Cardiac muscle cell (in vitro differentiated cells and primary cell): Measurements from ENCODE around the gene ARMC3. TPM values are rescaled to one million over a fixed set of nuclear protein-coding genes. Genes with fewer than 3 reads are reported as not detected.
A peak's percentile ranks its signal among the peaks of the same experiment; 100 is the strongest.
"Not testable (repeated sequence)": the region's sequence is repeated elsewhere in the genome, so short reads cannot be mapped to it uniquely, and the experiment has no call there.

Source experiments
- DNase-seq, 2 donors: peaks; one replicate each; pipeline versions ENCODE4 v3.0.0 to v3.0.0-alpha.2; 2010 to 2017; ENCODE audit warnings: low read depth in 1 of 2, low spot score in 1 of 2
- H3K27ac ChIP-seq: fragments of 200-600 bp; sonication (generic); 2 replicates; pipeline ENCODE4 v1.5.1; 2016
- H3K27me3 ChIP-seq: fragments of 200-600 bp; sonication (generic); 2 replicates; pipeline ENCODE4 v1.6.0; 2016; ENCODE audit warnings: control low read depth
- H3K36me3 ChIP-seq: fragments of 200-600 bp; sonication (generic); 2 replicates; pipeline ENCODE4 v1.5.1; 2016; ENCODE audit warnings: control low read depth
- H3K4me1 ChIP-seq: fragments of 200-600 bp; sonication (generic); 2 replicates; pipeline ENCODE4 v1.8.1; 2017; ENCODE audit warnings: low read depth, mild to moderate bottlenecking, mixed run types
- H3K4me3 ChIP-seq: fragments of 200-600 bp; sonication (generic); 2 replicates; pipeline ENCODE4 v1.5.1; 2016; ENCODE audit warnings: mild to moderate bottlenecking
- H3K9me3 ChIP-seq: fragments of 200-600 bp; sonication (generic); 2 replicates; pipeline ENCODE4 v1.5.1; 2017; ENCODE audit warnings: low read depth, mild to moderate bottlenecking, control low read depth
- CTCF ChIP-seq: IDR thresholded peaks from 2 replicates; pipeline ENCODE4 v1.5.1; 2012; ENCODE audit warnings: low read depth, mild to moderate bottlenecking, low read length
- polyA plus RNA-seq: library from polyadenylated mRNA; unstranded; fragments of >200 nt; fragmentation: Nextera tagmentation; extraction: Ambion mirVana; gene quantifications from 2 replicates; pipeline ENCODE4 v1.2.1, GENCODE V29; 2016
- total RNA-seq: library from RNA; depleted of rRNA; stranded (reverse); fragments of >200 nt; gene quantifications from 2 replicates; pipeline ENCODE4 v1.2.3, GENCODE V29; 2016

Gene ARMC3
- total and polyA plus RNA-seq, 2 experiments from 2014 or later = not detected

DNA sequence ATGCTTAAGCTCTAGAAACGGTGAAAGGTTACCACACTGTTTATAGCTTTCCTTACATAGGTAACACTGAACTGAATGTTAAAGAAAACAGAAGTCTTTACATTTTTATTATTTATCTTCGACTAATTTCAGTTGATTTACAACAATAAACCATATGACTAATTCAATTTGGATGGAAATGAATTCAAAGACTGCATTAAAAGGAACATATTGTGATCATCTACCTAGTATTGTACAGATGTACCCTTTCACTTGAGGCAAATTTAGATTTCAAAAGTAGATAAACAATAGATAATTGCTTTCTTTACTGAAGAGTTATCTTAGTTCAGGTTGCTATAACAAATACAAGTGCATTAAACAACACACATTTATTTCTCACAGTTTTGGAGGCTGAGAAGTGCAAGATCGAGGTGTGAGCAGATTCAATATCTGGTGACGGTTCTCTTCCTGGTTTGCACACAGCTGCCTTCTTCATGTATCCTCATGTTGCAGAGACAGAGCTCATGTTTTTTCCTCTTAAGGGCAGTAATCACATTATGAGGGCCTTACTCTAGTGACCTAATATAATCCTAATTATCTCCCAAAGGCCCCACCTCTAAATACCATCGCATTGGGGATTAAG lies 15.0 kb upstream of the ARMC3 start:
- peaks cover 7% of the 10 kb centered on the region for H3K4me1 ChIP-seq
- no peaks in the 10 kb centered on the region for H3K27me3 ChIP-seq
- H3K9me3 ChIP-seq = no peaks in the 10 kb centered on the region
- no peak for DNase-seq
- no peak overlapping the region for H3K27ac ChIP-seq
- H3K4me3 ChIP-seq = no peak overlapping the region
- no peak for TF ChIP-seq CTCF
- no peaks in the 10 kb centered on the region for H3K36me3 ChIP-seq

DNA sequence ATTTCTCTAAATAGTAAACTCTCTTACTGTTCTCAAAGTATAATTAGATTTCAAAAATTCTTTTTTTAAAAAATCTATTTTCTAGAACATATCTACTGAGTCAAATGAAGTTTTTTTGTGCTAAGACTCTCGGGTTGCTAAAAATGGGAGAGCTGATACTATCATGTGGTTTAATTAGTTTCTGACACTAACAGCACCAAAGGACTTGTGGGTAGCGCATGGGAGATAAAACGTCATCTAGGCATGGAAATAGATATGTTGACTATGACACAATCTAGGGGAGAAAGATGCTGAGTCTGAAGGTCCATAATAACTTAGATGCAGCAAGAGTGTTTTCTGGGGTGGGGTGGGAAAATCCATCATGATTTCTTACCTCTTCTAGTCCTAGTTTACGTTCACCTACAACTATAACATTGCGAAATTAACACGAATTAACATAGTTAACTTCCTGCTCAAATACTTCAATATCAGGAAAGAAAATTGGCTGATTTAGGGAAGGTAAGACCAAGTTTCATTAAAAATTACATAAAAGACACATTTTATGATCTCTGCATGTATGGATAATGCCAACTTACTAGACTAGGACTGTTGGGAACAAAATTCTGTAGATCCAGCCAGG lies 14.3 kb upstream of the ARMC3 start:
- Histone ChIP-seq H3K4me1 (peaks cover 7% of the 10 kb centered on the region), H3K4me3 (no peak overlapping the region), H3K9me3 (no peaks in the 10 kb centered on the region), H3K27ac (no peak overlapping the region), H3K36me3 (no peaks in the 10 kb centered on the region), H3K27me3 (no peaks in the 10 kb centered on the region)
- no peak for TF ChIP-seq CTCF
- DNase-seq = no peak

DNA sequence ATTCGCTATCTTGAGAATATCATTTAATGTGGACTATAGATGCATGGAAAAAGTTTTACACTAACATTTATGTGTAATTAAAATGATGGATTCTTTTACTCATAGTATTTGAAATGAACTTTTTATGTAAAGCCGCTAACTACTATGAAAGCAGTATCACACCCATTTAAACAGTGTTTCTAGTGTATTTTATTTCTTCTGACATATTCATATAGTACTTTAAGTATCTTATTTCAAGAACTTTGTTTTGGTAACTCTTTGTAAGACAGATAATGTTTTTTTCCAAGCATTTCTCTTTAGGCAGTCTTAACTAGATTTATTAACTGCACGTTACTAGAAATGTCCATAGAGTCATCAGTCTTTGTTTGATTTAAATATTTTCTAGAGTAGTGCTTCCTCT lies 12.5 kb upstream of the ARMC3 start:
- no peak for TF ChIP-seq CTCF

DNA sequence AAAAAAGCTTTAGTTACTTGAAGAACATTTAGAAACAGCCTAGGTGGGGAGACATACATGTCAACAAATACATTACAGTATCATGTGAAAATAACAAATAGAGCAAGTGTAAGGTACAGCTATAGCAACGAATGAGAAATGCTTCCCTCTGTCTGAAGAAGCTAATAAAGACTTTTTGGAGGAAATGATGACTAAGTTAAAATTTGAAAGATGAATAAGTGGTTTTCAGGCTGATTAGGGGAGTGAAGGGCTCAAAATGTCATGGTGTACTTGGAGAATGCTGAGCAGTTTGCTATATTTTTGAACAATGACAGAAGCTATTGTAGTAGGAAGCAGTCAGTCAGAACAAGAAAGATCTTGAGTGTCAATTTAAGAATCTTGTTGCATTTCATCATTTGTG lies 2.8 kb upstream of the ARMC3 start:
- Histone ChIP-seq H3K27ac (no peak overlapping the region), H3K4me3 (no peak overlapping the region), H3K4me1 (no peaks in the 10 kb centered on the region), H3K9me3 (no peaks in the 10 kb centered on the region), H3K27me3 (no peaks in the 10 kb centered on the region), H3K36me3 (no peaks in the 10 kb centered on the region)
- TF ChIP-seq CTCF = no peak
- DNase-seq = no peak

More for the DNA sequence above, 12.5 kb upstream of the ARMC3 start:
- Histone ChIP-seq H3K4me3 (no peak overlapping the region), H3K9me3 (no peaks in the 10 kb centered on the region), H3K27ac (no peak overlapping the region), H3K36me3 (no peaks in the 10 kb centered on the region), H3K4me1 (peaks cover 7% of the 10 kb centered on the region), H3K27me3 (no peaks in the 10 kb centered on the region)
- no peak for DNase-seq

- H3K4me1 ChIP-seq = no peaks in the 10 kb centered on the region
- TF ChIP-seq CTCF = no peak
- H3K9me3 ChIP-seq = no peaks in the 10 kb centered on the region
- H3K27ac ChIP-seq = no peak overlapping the region
- no peaks in the 10 kb centered on the region for H3K27me3 ChIP-seq
- H3K4me3 ChIP-seq = peak overlapping the region; percentile 39
- DNase-seq = no peak
- no peaks in the 10 kb centered on the region for H3K36me3 ChIP-seq
Measured at GRCh38 chr10:22927166-22927565, 687 bp upstream of the ARMC3 start.

- H3K9me3 ChIP-seq, H3K27ac ChIP-seq, DNase-seq, H3K4me1 ChIP-seq, H3K27me3 ChIP-seq, H3K36me3 ChIP-seq, H3K4me3 ChIP-seq: not testable (repeated sequence)
Measured at GRCh38 chr10:22929053-22929452, 1.2 kb downstream of the ARMC3 start.
